Gastroesophageal sphincter (tissue), 3 donors: ENCODE measurements around the gene ARHGAP44.

Experiments used
- EP300 ChIP-seq: sonication (generic); formaldehyde crosslinking; IDR thresholded peaks from one replicate; pipeline ENCODE4 v1.6.1; 2017; ENCODE audit warnings: antibody characterized with exemption, mild to moderate bottlenecking
- POLR2A ChIP-seq, 2 donors: fragments of 450-650 bp; IDR thresholded peaks; one replicate each; pipeline ENCODE4 v1.6.1; 2017; ENCODE audit warnings: antibody characterized with exemption in 2 of 2, mild to moderate bottlenecking in 2 of 2, moderate library complexity in 1 of 2
- TF ChIP-seq, protein P1 (sequence below), 4 experiments: fragments of 200-600 bp in 2 of 4; fragments of 450-650 bp in 2 of 4; sonication (generic) in 1 of 4; IDR thresholded peaks; one replicate each; pipeline ENCODE4 v1.5.1; 2017 to 2019; ENCODE audit warnings: antibody characterized with exemption in 4 of 4, mild to moderate bottlenecking in 2 of 4, moderate library complexity in 2 of 4

DNA sequence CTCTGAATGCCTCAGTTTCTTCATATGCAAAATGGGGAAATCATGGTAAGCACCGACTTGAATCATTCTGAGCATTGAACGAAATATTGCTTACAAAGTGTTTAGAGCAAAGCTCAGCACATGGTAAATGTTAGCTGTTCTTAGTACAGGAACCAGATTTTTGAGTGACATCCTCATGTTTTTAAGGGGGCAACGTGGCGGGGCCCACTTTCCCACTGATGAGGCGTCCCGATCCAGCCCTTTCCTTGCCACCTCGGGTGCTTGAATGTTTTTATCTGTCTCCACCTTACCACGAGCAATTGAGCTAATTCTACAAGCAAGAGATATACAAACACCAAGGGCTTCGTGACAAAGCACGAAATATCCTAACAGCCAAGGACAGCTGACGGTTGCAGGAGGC is 178.7 kb downstream of the ARHGAP44 start:
- TF ChIP-seq, protein P1, sequence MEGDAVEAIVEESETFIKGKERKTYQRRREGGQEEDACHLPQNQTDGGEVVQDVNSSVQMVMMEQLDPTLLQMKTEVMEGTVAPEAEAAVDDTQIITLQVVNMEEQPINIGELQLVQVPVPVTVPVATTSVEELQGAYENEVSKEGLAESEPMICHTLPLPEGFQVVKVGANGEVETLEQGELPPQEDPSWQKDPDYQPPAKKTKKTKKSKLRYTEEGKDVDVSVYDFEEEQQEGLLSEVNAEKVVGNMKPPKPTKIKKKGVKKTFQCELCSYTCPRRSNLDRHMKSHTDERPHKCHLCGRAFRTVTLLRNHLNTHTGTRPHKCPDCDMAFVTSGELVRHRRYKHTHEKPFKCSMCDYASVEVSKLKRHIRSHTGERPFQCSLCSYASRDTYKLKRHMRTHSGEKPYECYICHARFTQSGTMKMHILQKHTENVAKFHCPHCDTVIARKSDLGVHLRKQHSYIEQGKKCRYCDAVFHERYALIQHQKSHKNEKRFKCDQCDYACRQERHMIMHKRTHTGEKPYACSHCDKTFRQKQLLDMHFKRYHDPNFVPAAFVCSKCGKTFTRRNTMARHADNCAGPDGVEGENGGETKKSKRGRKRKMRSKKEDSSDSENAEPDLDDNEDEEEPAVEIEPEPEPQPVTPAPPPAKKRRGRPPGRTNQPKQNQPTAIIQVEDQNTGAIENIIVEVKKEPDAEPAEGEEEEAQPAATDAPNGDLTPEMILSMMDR (IDR thresholded peaks at IDR 0.05), result no peak
- no peak for TF ChIP-seq POLR2A (IDR thresholded peaks at IDR 0.05)
- TF ChIP-seq EP300, result no peak
